Thyroid gland (tissue), 4 donors: ENCODE data around the gene SASH3.

Source experiments
- CTCF ChIP-seq, 6 experiments: fragments of 200-600 bp in 3 of 6; fragments of 450-650 bp in 3 of 6; sonication (generic) in 3 of 6; IDR thresholded peaks; one replicate each; pipeline ENCODE4 v1.5.1; 2016 to 2019; ENCODE audit warnings: antibody characterized with exemption in 6 of 6, mild to moderate bottlenecking in 2 of 6, inconsistent platforms in 1 of 6, moderate library complexity in 1 of 6
- POLR2A ChIP-seq, 2 donors: fragments of 450-650 bp; IDR thresholded peaks; one replicate each; pipeline ENCODE4 v1.6.1; 2017; ENCODE audit warnings: antibody characterized with exemption in 2 of 2, mild to moderate bottlenecking in 2 of 2, moderate library complexity in 1 of 2

GRCh38 chrX:129788527-129788926 is 8.8 kb downstream of the SASH3 start:
- TF ChIP-seq CTCF (IDR thresholded peaks at IDR 0.05) (no peak), POLR2A (IDR thresholded peaks at IDR 0.05) (no peak)
